ENCODE results near the gene GHDC. TPM values are rescaled to one million over a fixed set of nuclear protein-coding genes. Genes with fewer than 3 reads are reported as not detected.

Gene GHDC
- total and polyA plus RNA-seq, 2 of the 8 experiments (the other 6 are each of a cell fraction or from before 2014, with no cell fraction given), result 7.4 to 8.1 TPM

DNA sequence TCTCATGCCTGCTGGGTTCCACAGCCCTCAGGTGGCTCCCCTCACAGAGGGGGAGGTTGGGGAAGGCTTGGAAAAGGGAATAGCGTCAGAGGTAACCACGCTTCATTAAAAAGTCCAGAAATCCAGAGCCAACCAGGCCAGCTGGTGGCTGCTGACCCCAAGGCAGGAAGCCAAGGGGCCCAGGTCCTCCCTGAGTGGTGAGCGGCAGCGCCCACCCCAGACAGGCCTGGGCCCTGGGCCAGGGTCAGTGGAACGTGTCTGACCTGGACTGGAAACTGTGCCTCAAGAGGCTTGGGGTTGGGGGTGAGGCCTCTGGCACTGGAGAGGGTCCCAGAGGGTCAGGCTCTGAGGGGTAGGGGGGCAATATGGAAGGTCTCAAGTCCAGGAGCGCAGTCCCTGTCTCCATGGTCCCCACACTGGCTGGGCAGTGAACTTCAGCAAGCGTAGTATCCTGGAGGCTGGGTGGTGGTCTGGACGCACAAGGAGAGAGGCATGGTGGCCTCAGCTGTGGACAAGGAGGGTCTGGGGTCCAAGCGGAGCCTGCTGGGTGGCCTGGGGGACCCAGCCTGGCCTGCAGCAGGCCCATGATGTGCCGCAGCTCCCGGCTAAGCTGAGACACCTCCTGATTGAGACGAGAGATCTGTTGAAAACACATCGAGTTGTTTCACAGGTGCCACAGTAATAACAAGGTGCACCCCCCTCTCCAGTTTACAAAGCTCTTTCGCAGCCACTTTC is 34.3 kb downstream of the GHDC start:
- Histone ChIP-seq H3K27ac (ENCODE audit: low read depth, low read length) (no peak overlapping the region), H2BK12ac (ENCODE audit: low read depth, low read length) (0 out of 2 replicates have a peak overlapping the region, but pooled peaks have one; percentile 17), H2BK20ac (ENCODE audit: low read length) (no peak overlapping the region), H3K9me3 (ENCODE audit: insufficient read depth in 2 of 2, low read depth in 1 of 2, low read length in 1 of 2) (no peaks in the 10 kb centered on the region), H3K56ac (replicated peaks; ENCODE audit: insufficient read length, low read depth, low read length) (no peak overlapping the region), H4K91ac (replicated peaks; ENCODE audit: insufficient read length, low read length) (no peak overlapping the region), H3K23ac (ENCODE audit: insufficient read length) (no peak overlapping the region), H2BK120ac (replicated peaks; ENCODE audit: low read depth, low read length) (no peak overlapping the region), H3K27me3 (replicated peaks in 1 of 4; ENCODE audit: control insufficient read depth in 3 of 4, extremely low read depth in 1 of 4, insufficient read depth in 3 of 4, low read length in 3 of 4) (no peaks in the 10 kb centered on the region), H3K4ac (replicated peaks; ENCODE audit: insufficient read length, low read depth, low read length) (no peak overlapping the region), H4K8ac (ENCODE audit: extremely low read depth, insufficient read depth, low read length) (peak overlapping the region; percentile 36; the same call in 1 of the 2 replicates), H3K36me3 (ENCODE audit: control insufficient read depth in 2 of 4, insufficient read depth in 4 of 4, low read length in 3 of 4) (no peaks in the 10 kb centered on the region), H3K14ac (ENCODE audit: insufficient read length) (no peak overlapping the region), H3K4me1 (replicated peaks in 1 of 4; ENCODE audit: control insufficient read depth in 3 of 4, insufficient read depth in 4 of 4, low read length in 3 of 4) (peaks cover 0 to 10% (median 5%) of the 10 kb centered on the region in 4 experiments; a peak in 5 of 7 replicates), H4K5ac (ENCODE audit: insufficient read length, low read depth, low read length) (no peak overlapping the region), H3K23me2 (ENCODE audit: low read depth, low read length) (peaks cover 7% of the 10 kb centered on the region; the same call in 1 of the 2 replicates), H3K9ac (replicated peaks in 1 of 4; ENCODE audit: extremely low read depth in 1 of 4, low read depth in 3 of 4, low read length in 3 of 4) (no peak overlapping the region), H3K79me1 (ENCODE audit: low read depth, low read length) (no peaks in the 10 kb centered on the region), H3K4me3 (ENCODE audit: extremely low read depth in 1 of 4, insufficient read depth in 2 of 4, low read depth in 3 of 4, low read length in 4 of 4) (no peak overlapping the region), H2AK5ac (ENCODE audit: low read depth, low read length) (no peak overlapping the region), H3K79me2 (ENCODE audit: control insufficient read depth in 1 of 2, insufficient read depth in 2 of 2, low read length in 2 of 2) (no peaks in the 10 kb centered on the region), H2AFZ (ENCODE audit: low read length) (no peak overlapping the region), H2BK5ac (ENCODE audit: low read depth, low read length) (0 out of 2 replicates have a peak overlapping the region, but pooled peaks have one; percentile 52), H3K4me2 (ENCODE audit: insufficient read depth in 1 of 2, low read depth in 2 of 2, low read length in 2 of 2) (no peak overlapping the region), H4K20me1 (replicated peaks in 1 of 2; ENCODE audit: control insufficient read depth in 1 of 2, insufficient read depth in 2 of 2, low read length in 2 of 2) (no peaks in the 10 kb centered on the region), H3K18ac (ENCODE audit: extremely low read depth, low read length) (no peak overlapping the region), H2BK15ac (ENCODE audit: low read length) (no peak overlapping the region)
- no peak for FAIRE-seq
- ChIA-PET POLR2A (ENCODE audit: partially characterized antibody) (interaction anchor here (0.9 kb wide), 1 partner anchor 241 kb away, joined by 3 read pairs; the partner anchor contains the start of gene ACLY), CTCF (ENCODE audit: partially characterized antibody) (interaction anchor here (1.0 to 2.2 kb wide), 4 partner anchors 12 to 44 kb away, joined by 3 to 5 read pairs (median 4); partner anchors contain the start of gene GHDC)
- no peak for DNase-seq (ENCODE audit: low read depth in 1 of 2, low spot score in 2 of 2)
- 87% methylated on average over 12 of the region's 14 CpGs; no CpG with 5 or more reads in 1 of the 2 experiments for WGBS, 2 experiments (ENCODE audit: extremely low coverage in 1 of 2, insufficient coverage in 1 of 2, insufficient read length in 1 of 2, insufficient replicate concordance in 2 of 2, low coverage in 1 of 2, low lambda C conversion rate in 2 of 2, missing lambda C conversion rate in 1 of 2)
- TF ChIP-seq CBX5 (IDR thresholded peaks at IDR 0.05; ENCODE audit: low read depth, low read length) (no peak), RBBP5 (IDR thresholded peaks at IDR 0.05; ENCODE audit: borderline replicate concordance, low read depth, low read length) (no peak), TAF1 (IDR thresholded peaks at IDR 0.05; ENCODE audit: low read depth, low read length) (no peak), ZNF274 (IDR thresholded peaks at IDR 0.05; ENCODE audit: borderline replicate concordance, extremely low read depth, low read length) (no peak), NRF1 (IDR thresholded peaks at IDR 0.05; ENCODE audit: low read depth, low read length) (no peak), HDAC6 (IDR thresholded peaks at IDR 0.05; ENCODE audit: low read depth, low read length) (no peak), BCL11A (IDR thresholded peaks at IDR 0.05; ENCODE audit: low read depth in 2 of 2, low read length in 2 of 2) (no peak), PHF8 (conservative IDR thresholded peaks at IDR 0.05; ENCODE audit: low read depth, low read length) (no peak), KDM4A (IDR thresholded peaks at IDR 0.05; ENCODE audit: low read depth, low read length, severe bottlenecking) (no peak)
- TF ChIP-seq, protein P1, sequence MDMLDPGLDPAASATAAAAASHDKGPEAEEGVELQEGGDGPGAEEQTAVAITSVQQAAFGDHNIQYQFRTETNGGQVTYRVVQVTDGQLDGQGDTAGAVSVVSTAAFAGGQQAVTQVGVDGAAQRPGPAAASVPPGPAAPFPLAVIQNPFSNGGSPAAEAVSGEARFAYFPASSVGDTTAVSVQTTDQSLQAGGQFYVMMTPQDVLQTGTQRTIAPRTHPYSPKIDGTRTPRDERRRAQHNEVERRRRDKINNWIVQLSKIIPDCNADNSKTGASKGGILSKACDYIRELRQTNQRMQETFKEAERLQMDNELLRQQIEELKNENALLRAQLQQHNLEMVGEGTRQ (IDR thresholded peaks at IDR 0.05; ENCODE audit: low read length), result no peak
- TF ChIP-seq, protein P2, sequence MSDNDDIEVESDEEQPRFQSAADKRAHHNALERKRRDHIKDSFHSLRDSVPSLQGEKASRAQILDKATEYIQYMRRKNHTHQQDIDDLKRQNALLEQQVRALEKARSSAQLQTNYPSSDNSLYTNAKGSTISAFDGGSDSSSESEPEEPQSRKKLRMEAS (IDR thresholded peaks at IDR 0.05), result no peak
